ENCODE measurements around the gene PSMG1.

DNA sequence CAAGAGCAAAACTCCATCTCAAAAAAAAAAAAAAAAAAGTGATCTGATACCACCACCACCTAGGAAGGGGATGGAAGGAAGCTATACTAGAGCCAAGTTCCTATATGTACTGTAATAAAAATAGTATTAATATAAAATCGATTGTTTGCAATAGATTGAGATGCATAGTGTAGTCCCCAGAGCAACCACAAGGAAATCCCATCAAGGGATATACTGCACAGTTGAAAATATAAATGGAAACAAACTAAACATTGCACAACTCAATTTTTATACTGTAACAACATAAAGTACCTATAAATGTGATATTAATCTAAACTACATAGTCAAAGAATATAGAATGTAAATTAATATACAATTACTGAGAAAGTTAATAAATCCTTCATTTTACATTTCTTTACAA lies 20.9 kb upstream of the PSMG1 start:
- TF ChIP-seq, protein P1, sequence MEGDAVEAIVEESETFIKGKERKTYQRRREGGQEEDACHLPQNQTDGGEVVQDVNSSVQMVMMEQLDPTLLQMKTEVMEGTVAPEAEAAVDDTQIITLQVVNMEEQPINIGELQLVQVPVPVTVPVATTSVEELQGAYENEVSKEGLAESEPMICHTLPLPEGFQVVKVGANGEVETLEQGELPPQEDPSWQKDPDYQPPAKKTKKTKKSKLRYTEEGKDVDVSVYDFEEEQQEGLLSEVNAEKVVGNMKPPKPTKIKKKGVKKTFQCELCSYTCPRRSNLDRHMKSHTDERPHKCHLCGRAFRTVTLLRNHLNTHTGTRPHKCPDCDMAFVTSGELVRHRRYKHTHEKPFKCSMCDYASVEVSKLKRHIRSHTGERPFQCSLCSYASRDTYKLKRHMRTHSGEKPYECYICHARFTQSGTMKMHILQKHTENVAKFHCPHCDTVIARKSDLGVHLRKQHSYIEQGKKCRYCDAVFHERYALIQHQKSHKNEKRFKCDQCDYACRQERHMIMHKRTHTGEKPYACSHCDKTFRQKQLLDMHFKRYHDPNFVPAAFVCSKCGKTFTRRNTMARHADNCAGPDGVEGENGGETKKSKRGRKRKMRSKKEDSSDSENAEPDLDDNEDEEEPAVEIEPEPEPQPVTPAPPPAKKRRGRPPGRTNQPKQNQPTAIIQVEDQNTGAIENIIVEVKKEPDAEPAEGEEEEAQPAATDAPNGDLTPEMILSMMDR (IDR thresholded peaks at IDR 0.05; ENCODE audit: low read length): peak; percentile 14; the same call in 1 of the 2 replicates
- TF ChIP-seq EZH2 (optimal IDR thresholded peaks at IDR 0.05; ENCODE audit: low read depth, low read length) (no peak), EZH2phosphoT487 (IDR thresholded peaks at IDR 0.05; ENCODE audit: low read length) (no peak)
